ENCODE results near the gene ROBO2.

DNA sequence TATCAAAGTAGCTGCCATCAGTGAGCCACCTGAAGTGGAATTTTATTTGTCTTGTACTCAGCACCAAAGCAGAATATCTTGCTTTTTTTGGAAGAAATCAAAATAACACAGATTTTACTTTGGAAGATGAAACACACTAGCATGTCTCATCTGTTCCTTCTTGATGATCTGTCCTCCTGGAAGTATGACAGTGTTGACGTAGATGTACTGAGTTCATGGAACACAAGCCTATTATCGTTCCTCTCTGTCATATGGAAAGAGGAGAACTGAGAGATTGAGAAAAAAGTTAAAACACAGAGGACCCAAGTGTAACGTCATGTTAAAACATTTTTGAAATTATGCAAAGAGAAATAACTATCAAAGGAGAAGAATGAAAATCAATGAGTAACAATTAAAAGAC is 340.2 kb downstream of the ROBO2 start:
- TF ChIP-seq, protein P1, sequence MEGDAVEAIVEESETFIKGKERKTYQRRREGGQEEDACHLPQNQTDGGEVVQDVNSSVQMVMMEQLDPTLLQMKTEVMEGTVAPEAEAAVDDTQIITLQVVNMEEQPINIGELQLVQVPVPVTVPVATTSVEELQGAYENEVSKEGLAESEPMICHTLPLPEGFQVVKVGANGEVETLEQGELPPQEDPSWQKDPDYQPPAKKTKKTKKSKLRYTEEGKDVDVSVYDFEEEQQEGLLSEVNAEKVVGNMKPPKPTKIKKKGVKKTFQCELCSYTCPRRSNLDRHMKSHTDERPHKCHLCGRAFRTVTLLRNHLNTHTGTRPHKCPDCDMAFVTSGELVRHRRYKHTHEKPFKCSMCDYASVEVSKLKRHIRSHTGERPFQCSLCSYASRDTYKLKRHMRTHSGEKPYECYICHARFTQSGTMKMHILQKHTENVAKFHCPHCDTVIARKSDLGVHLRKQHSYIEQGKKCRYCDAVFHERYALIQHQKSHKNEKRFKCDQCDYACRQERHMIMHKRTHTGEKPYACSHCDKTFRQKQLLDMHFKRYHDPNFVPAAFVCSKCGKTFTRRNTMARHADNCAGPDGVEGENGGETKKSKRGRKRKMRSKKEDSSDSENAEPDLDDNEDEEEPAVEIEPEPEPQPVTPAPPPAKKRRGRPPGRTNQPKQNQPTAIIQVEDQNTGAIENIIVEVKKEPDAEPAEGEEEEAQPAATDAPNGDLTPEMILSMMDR (IDR thresholded peaks at IDR 0.05; ENCODE audit: poor library complexity) = no peak
- TF ChIP-seq EZH2 (IDR thresholded peaks at IDR 0.05; ENCODE audit: borderline replicate concordance) = no peak
- TF ChIP-seq EZH2phosphoT487 (IDR thresholded peaks at IDR 0.05; ENCODE audit: low read depth, severe bottlenecking, unreplicated experiment) = no peak

Measured in hepatocyte (in vitro differentiated cells).